ENCODE results near the gene SLC35E4.

The SLC35E4 gene

DNA sequence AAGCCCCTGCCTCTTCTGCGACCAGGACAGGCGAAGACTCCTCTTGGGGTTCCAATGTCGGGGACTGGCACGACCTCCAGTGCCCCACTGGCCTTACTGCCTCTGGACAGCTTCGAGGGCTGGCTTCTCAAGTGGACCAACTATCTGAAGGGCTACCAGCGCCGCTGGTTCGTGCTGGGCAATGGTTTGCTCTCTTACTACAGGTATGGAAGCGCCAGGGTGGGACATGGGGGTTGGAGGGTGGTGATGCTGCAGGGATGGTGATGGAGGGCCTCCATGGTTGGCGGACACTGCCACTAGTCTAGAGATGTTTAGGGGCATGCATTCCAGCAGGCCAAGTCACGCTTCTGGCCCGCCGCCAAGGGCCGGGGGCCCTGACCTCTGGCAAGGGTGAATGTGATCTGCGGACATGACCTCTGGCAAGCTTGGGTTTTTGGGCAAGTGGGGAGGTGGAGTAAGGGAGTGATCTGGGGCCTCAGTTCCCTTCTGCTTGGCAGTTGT lies 59.8 kb downstream of the SLC35E4 start:
- DNase-seq = no peak

DNA sequence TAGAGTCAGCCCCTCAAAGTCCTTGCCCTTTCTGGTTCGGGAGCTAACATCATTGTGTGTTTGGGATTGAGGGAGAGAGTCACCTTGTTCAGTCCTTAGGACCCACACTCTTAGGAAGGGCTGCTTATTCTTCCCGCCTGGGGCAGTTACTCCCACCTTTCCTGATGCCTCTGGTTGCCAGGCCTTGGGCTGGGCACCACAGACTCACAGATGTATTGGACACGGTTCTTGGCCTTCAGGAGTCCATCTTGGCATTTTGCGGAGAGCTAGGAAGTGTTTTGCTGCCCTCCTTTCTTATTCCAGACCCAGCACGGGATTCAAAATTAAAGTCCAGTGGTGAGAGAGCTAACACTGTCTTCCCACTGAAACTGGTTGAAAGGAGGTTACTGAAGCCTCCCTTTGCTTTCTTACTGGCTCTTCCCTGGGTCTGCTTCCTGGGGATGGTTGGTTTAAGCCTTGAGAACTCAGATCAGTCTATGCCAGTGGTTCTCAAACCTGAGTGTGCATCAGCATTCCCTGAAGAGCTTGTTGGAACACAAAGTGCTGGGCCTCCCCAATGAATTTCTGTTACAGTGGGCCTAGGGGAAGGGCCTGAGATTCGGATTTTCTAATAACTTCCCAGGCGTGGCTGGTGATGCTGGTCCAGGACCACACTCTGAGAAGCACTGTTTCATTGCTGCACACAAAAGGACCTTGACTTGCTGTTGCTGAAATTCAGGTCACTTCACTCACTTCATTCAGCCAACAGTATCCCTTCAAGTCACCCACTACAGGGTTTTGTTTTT lies 60.5 kb downstream of the SLC35E4 start:
- no peak for DNase-seq

Measured in NCI-H526 treated with DMSO at 0.1 percent for 48 hours (cell line).